ENCODE results near the gene NFATC1.

The NFATC1 gene

DNA sequence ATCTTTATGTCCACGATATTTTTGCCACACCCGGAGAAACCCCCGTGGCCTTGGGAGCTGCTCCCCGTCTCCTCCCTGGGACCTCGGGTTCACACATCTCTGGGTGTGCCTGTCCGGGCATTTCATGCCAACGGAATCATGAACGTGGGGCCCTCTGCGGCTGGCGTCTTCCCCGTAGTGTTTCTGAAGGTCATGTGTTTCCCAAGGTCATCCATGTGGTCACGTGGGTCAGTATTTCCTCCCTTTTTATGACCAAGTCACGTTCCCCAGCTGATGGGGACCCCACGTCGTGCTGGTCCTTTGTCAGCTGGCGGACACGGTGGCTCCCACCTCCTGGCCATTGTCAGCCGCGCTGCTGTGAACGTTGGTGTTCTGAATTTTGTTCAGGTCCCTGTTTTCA, 135.7 kb downstream of the NFATC1 start:
- H3K36me3 ChIP-seq (ENCODE audit: insufficient read depth, insufficient read length, low read length): peaks cover 24% of the 10 kb centered on the region
- H3K9me3 ChIP-seq (ENCODE audit: insufficient read depth, low read length): no peaks in the 10 kb centered on the region
- no peaks in the 10 kb centered on the region for H3K27me3 ChIP-seq (ENCODE audit: insufficient read depth, insufficient read length)
- peaks cover 2% of the 10 kb centered on the region for H3K4me1 ChIP-seq (ENCODE audit: insufficient read depth, insufficient read length)
- TF ChIP-seq YY1 (IDR thresholded peaks at IDR 0.05; ENCODE audit: insufficient read depth, insufficient read length) (no peak), SUZ12 (IDR thresholded peaks at IDR 0.05; ENCODE audit: extremely low read depth, insufficient read depth, insufficient read length) (no peak), ZNF274 (IDR thresholded peaks at IDR 0.05; ENCODE audit: low read depth, low read length) (no peak)
- DNase-seq (ENCODE audit: low read depth, low spot score): no peak
- H3K4me3 ChIP-seq (ENCODE audit: insufficient read length, low read depth): no peak overlapping the region
- no peak overlapping the region for H3K9ac ChIP-seq (ENCODE audit: insufficient read length, low read depth)

- Histone ChIP-seq H3K9ac (ENCODE audit: insufficient read length, low read depth) (no peak overlapping the region), H3K4me1 (ENCODE audit: insufficient read depth, insufficient read length) (peaks cover 2% of the 10 kb centered on the region), H3K9me3 (ENCODE audit: insufficient read depth, low read length) (no peaks in the 10 kb centered on the region), H3K36me3 (ENCODE audit: insufficient read depth, insufficient read length, low read length) (peaks cover 24% of the 10 kb centered on the region), H3K4me3 (ENCODE audit: insufficient read length, low read depth) (no peak overlapping the region), H3K27me3 (ENCODE audit: insufficient read depth, insufficient read length) (no peaks in the 10 kb centered on the region)
- DNase-seq (ENCODE audit: low read depth, low spot score): no peak
- TF ChIP-seq ZNF274 (IDR thresholded peaks at IDR 0.05; ENCODE audit: low read depth, low read length) (no peak), YY1 (IDR thresholded peaks at IDR 0.05; ENCODE audit: insufficient read depth, insufficient read length) (no peak), SUZ12 (IDR thresholded peaks at IDR 0.05; ENCODE audit: extremely low read depth, insufficient read depth, insufficient read length) (no peak)
Observed at GRCh38 chr18:79531926-79532312, 136.2 kb downstream of the NFATC1 start.

DNA sequence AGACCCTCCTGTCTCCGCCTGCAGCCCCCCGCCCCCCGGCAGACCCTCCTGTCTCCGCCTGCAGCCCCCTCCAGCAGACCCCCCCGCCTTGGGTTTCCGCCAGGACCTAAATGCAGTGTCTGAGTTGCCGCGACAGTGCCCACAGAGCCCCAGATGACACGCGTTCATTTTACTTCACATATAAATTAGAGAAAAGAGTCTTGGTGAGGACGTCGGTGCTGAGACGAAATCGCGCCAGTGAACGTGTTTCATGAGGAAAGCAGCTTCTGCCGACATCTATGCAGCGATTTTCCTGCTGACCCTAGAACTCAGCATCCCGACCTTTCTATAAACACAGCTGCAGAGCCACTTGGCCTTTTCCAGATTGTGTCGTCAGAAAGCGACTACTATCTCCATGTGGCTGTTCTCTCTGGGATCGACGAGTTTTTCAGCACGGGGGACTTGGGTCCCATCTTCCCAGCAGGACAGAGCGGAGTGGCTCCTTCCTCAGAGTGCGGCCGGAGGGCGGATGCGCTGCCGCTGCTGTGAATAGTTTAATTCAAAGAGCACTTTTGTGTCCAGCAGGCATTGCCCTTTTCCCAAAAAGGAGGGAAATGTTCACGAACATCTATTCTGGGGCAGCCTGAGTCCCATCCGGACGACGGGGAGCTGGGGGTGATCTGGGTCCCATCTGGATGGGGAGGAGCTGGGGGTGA, 136.7 kb downstream of the NFATC1 start:
- peaks cover 4% of the 10 kb centered on the region for H3K9me3 ChIP-seq (ENCODE audit: insufficient read depth, low read length)

GRCh38 chr18:79533146-79533545, 137.4 kb downstream of the NFATC1 start:
- peaks cover 2% of the 10 kb centered on the region for H3K4me1 ChIP-seq (ENCODE audit: insufficient read depth, insufficient read length)
- H3K36me3 ChIP-seq (ENCODE audit: insufficient read depth, insufficient read length, low read length): peaks cover 13% of the 10 kb centered on the region
- no peak overlapping the region for H3K4me3 ChIP-seq (ENCODE audit: insufficient read length, low read depth)
- DNase-seq (ENCODE audit: low read depth, low spot score): no peak
- TF ChIP-seq ZNF274 (IDR thresholded peaks at IDR 0.05; ENCODE audit: low read depth, low read length) (no peak), SUZ12 (IDR thresholded peaks at IDR 0.05; ENCODE audit: extremely low read depth, insufficient read depth, insufficient read length) (no peak), YY1 (IDR thresholded peaks at IDR 0.05; ENCODE audit: insufficient read depth, insufficient read length) (no peak)
- H3K9ac ChIP-seq (ENCODE audit: insufficient read length, low read depth): no peak overlapping the region
- peaks cover 11% of the 10 kb centered on the region for H3K9me3 ChIP-seq (ENCODE audit: insufficient read depth, low read length)
- no peaks in the 10 kb centered on the region for H3K27me3 ChIP-seq (ENCODE audit: insufficient read depth, insufficient read length)

More for the DNA sequence above, 136.7 kb downstream of the NFATC1 start:
- Histone ChIP-seq H3K4me3 (ENCODE audit: insufficient read length, low read depth) (no peak overlapping the region), H3K4me1 (ENCODE audit: insufficient read depth, insufficient read length) (peaks cover 2% of the 10 kb centered on the region), H3K27me3 (ENCODE audit: insufficient read depth, insufficient read length) (no peaks in the 10 kb centered on the region), H3K9ac (ENCODE audit: insufficient read length, low read depth) (no peak overlapping the region), H3K36me3 (ENCODE audit: insufficient read depth, insufficient read length, low read length) (peaks cover 20% of the 10 kb centered on the region)
- TF ChIP-seq YY1 (IDR thresholded peaks at IDR 0.05; ENCODE audit: insufficient read depth, insufficient read length) (no peak), SUZ12 (IDR thresholded peaks at IDR 0.05; ENCODE audit: extremely low read depth, insufficient read depth, insufficient read length) (no peak)
- DNase-seq (ENCODE audit: low read depth, low spot score): no peak

DNA sequence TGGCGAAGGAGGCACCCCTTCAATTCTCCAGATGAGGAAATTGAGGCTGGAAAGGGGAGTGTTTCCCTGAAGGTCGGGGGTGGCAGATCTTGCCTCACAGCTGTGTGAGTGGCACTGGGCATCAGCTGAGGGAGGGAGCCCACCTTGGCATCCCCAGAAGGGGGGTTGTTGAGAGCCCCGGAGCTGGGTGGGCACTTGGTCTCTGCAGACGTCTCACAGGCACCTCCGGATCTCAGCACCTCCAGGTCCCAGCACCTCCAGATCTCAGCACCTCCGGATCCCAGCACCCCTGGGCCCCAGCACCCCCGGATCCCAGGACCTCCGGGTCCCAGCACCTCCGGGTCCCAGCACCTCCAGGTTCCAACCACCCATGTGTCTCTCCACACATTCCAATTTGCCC, 137.9 kb downstream of the NFATC1 start:
- no peaks in the 10 kb centered on the region for H3K27me3 ChIP-seq (ENCODE audit: insufficient read depth, insufficient read length)
- no peak for TF ChIP-seq YY1 (IDR thresholded peaks at IDR 0.05; ENCODE audit: insufficient read depth, insufficient read length)
- no peak for TF ChIP-seq SUZ12 (IDR thresholded peaks at IDR 0.05; ENCODE audit: extremely low read depth, insufficient read depth, insufficient read length)
- TF ChIP-seq ZNF274 (IDR thresholded peaks at IDR 0.05; ENCODE audit: low read depth, low read length): no peak
- H3K9ac ChIP-seq (ENCODE audit: insufficient read length, low read depth): no peak overlapping the region
- H3K9me3 ChIP-seq (ENCODE audit: insufficient read depth, low read length): peaks cover 11% of the 10 kb centered on the region
- H3K4me1 ChIP-seq (ENCODE audit: insufficient read depth, insufficient read length): peaks cover 2% of the 10 kb centered on the region
- no peak for DNase-seq (ENCODE audit: low read depth, low spot score)
- peaks cover 10% of the 10 kb centered on the region for H3K36me3 ChIP-seq (ENCODE audit: insufficient read depth, insufficient read length, low read length)
- no peak overlapping the region for H3K4me3 ChIP-seq (ENCODE audit: insufficient read length, low read depth)

DNA sequence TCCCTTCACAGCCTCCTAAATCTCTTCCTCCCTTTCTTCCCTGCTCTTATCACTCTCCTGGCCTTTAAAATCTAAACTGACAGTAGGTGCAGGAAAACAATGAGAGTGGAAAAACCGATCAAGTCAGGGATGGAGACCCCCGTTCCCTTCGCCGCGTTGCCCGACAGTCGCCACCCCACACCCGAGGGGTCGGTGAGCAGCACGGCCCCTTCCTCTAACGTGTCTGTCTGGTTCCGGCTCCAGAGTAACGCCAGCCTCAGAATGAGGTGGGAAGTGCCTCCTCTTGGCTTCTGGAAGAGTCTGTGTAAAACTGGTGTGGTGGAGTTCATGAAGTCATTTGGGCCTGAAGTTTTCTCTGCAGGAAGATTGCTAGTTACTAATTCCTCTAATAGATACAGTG, 138.6 kb downstream of the NFATC1 start:
- no peak for TF ChIP-seq SUZ12 (IDR thresholded peaks at IDR 0.05; ENCODE audit: extremely low read depth, insufficient read depth, insufficient read length)
- no peak for TF ChIP-seq ZNF274 (IDR thresholded peaks at IDR 0.05; ENCODE audit: low read depth, low read length)
- no peak for TF ChIP-seq YY1 (IDR thresholded peaks at IDR 0.05; ENCODE audit: insufficient read depth, insufficient read length)

DNA sequence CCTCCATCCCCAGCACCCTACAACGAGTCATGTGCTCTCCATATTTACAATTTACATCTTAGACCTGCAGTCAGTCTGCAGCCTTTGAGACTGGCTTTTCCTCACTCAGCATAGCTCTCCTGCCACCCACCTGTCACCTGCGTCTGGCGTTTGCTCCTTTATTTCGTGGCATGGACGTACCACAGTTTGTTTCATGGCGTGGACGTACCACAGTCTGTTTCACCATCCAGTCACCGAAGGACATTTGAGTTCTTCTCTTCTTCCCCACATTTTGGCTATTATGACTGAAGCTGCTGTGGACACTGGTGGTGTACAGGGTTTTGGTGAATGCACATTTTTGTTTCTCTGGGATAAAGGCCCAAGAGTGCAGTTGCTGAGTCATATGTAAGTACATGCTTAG, 142.0 kb downstream of the NFATC1 start:
- Histone ChIP-seq H3K9ac (ENCODE audit: insufficient read length, low read depth) (no peak overlapping the region), H3K27me3 (ENCODE audit: insufficient read depth, insufficient read length) (no peaks in the 10 kb centered on the region), H3K4me1 (ENCODE audit: insufficient read depth, insufficient read length) (no peaks in the 10 kb centered on the region), H3K4me3 (ENCODE audit: insufficient read length, low read depth) (no peak overlapping the region), H3K9me3 (ENCODE audit: insufficient read depth, low read length) (peaks cover 11% of the 10 kb centered on the region), H3K36me3 (ENCODE audit: insufficient read depth, insufficient read length, low read length) (no peaks in the 10 kb centered on the region)
- DNase-seq (ENCODE audit: low read depth, low spot score): no peak
- no peak for TF ChIP-seq ZNF274 (IDR thresholded peaks at IDR 0.05; ENCODE audit: low read depth, low read length)

More for the DNA sequence above, 138.6 kb downstream of the NFATC1 start:
- Histone ChIP-seq H3K36me3 (ENCODE audit: insufficient read depth, insufficient read length, low read length) (peaks cover 5% of the 10 kb centered on the region), H3K9ac (ENCODE audit: insufficient read length, low read depth) (no peak overlapping the region), H3K27me3 (ENCODE audit: insufficient read depth, insufficient read length) (no peaks in the 10 kb centered on the region), H3K4me1 (ENCODE audit: insufficient read depth, insufficient read length) (no peaks in the 10 kb centered on the region), H3K4me3 (ENCODE audit: insufficient read length, low read depth) (no peak overlapping the region), H3K9me3 (ENCODE audit: insufficient read depth, low read length) (peaks cover 11% of the 10 kb centered on the region)
- DNase-seq (ENCODE audit: low read depth, low spot score): no peak

Measured in NT2/D1 (cell line).